Measurements from ENCODE around the gene LPGAT1.

The LPGAT1 gene

GRCh38 chr1:211715971-211716370, 114.6 kb downstream of the LPGAT1 start:
- no peak overlapping the region for H3K4me3 ChIP-seq (ENCODE audit: low read depth, low read length)
- no peak for TF ChIP-seq CTCF (IDR thresholded peaks at IDR 0.05; ENCODE audit: insufficient read depth, low read depth, low read length, missing control alignments)
- DNase-seq (ENCODE audit: low read depth): no peak

- no peak overlapping the region for H3K4me3 ChIP-seq (ENCODE audit: low read depth, low read length)
- TF ChIP-seq CTCF (IDR thresholded peaks at IDR 0.05; ENCODE audit: insufficient read depth, low read depth, low read length, missing control alignments): no peak
- DNase-seq (ENCODE audit: low read depth): no peak
Measured at GRCh38 chr1:211714154-211714553, 116.4 kb downstream of the LPGAT1 start.

- no peak for TF ChIP-seq CTCF (IDR thresholded peaks at IDR 0.05; ENCODE audit: insufficient read depth, low read depth, low read length, missing control alignments)
- H3K4me3 ChIP-seq (ENCODE audit: low read depth, low read length): no peak overlapping the region
- no peak for DNase-seq (ENCODE audit: low read depth)
Measured at GRCh38 chr1:211713231-211713630, 117.3 kb downstream of the LPGAT1 start.

GRCh38 chr1:211711315-211711705, 119.3 kb downstream of the LPGAT1 start:
- H3K4me3 ChIP-seq (ENCODE audit: low read depth, low read length): no peak overlapping the region
- peak; percentile 19 for DNase-seq (ENCODE audit: low read depth)
- no peak for TF ChIP-seq CTCF (IDR thresholded peaks at IDR 0.05; ENCODE audit: insufficient read depth, low read depth, low read length, missing control alignments)

GRCh38 chr1:211710566-211711314, 119.8 kb downstream of the LPGAT1 start:
- no peak for DNase-seq (ENCODE audit: low read depth)
- H3K4me3 ChIP-seq (ENCODE audit: low read depth, low read length): no peak overlapping the region
- no peak for TF ChIP-seq CTCF (IDR thresholded peaks at IDR 0.05; ENCODE audit: insufficient read depth, low read depth, low read length, missing control alignments)

GRCh38 chr1:211708926-211709325, 121.6 kb downstream of the LPGAT1 start:
- TF ChIP-seq CTCF (IDR thresholded peaks at IDR 0.05; ENCODE audit: insufficient read depth, low read depth, low read length, missing control alignments): no peak
- H3K4me3 ChIP-seq (ENCODE audit: low read depth, low read length): no peak overlapping the region
- no peak for DNase-seq (ENCODE audit: low read depth)

GRCh38 chr1:211708006-211708405, 122.6 kb downstream of the LPGAT1 start:
- no peak for TF ChIP-seq CTCF (IDR thresholded peaks at IDR 0.05; ENCODE audit: insufficient read depth, low read depth, low read length, missing control alignments)

More at GRCh38 chr1:211708006-211708405, 122.6 kb downstream of the LPGAT1 start:
- no peak for DNase-seq (ENCODE audit: low read depth)
- H3K4me3 ChIP-seq (ENCODE audit: low read depth, low read length): no peak overlapping the region
